GM23248 (cell line): ENCODE results near the gene CELSR3. TPM values are rescaled to one million over a fixed set of nuclear protein-coding genes. Genes with fewer than 3 reads are reported as not detected.

Source experiments
- DNase-seq: peaks from one replicate; pipeline ENCODE4 v3.0.0-alpha.2; 2015
- H2AFZ ChIP-seq: fragments of 200-600 bp; sonication (generic); 2 replicates; pipeline ENCODE4 v1.6.1; 2016; ENCODE audit warnings: antibody characterized with exemption
- H3F3A ChIP-seq: fragments of 200-600 bp; sonication (generic); 2 replicates; pipeline ENCODE4 v1.6.1; 2016; ENCODE audit warnings: mild to moderate bottlenecking, antibody characterized with exemption, mixed run types; ENCODE audit not compliant: insufficient read depth
- H3K27ac ChIP-seq: fragments of 200-600 bp; sonication (generic); 2 replicates; pipeline ENCODE4 v1.5.1; 2016; ENCODE audit warnings: mild to moderate bottlenecking
- H3K27me3 ChIP-seq: fragments of 200-600 bp; sonication (generic); replicated peaks from 2 replicates; pipeline ENCODE4 v1.6.1; 2016; ENCODE audit warnings: mild to moderate bottlenecking; ENCODE audit not compliant: insufficient read depth
- H3K36me3 ChIP-seq: fragments of 200-600 bp; sonication (generic); 2 replicates; pipeline ENCODE4 v1.6.1; 2016; ENCODE audit warnings: low read depth, mild to moderate bottlenecking
- H3K4me1 ChIP-seq: fragments of 200-600 bp; sonication (generic); 2 replicates; pipeline ENCODE4 v1.6.1; 2016; ENCODE audit warnings: mild to moderate bottlenecking; ENCODE audit not compliant: insufficient read depth
- H3K4me2 ChIP-seq: fragments of 200-600 bp; sonication (generic); one replicate; pipeline ENCODE4 v1.6.1; 2016; ENCODE audit warnings: mild to moderate bottlenecking; ENCODE audit not compliant: unreplicated experiment
- H3K4me3 ChIP-seq: fragments of 200-600 bp; sonication (generic); 2 replicates; pipeline ENCODE4 v1.5.1; 2016; ENCODE audit warnings: mild to moderate bottlenecking
- H3K79me2 ChIP-seq: fragments of 200-600 bp; sonication (generic); 2 replicates; pipeline ENCODE4 v1.6.1; 2016; ENCODE audit warnings: mild to moderate bottlenecking; ENCODE audit not compliant: insufficient read depth
- H3K9ac ChIP-seq: fragments of 200-600 bp; sonication (generic); 2 replicates; pipeline ENCODE4 v1.6.1; 2016; ENCODE audit warnings: mild to moderate bottlenecking
- H3K9me2 ChIP-seq: fragments of 200-600 bp; sonication (generic); 2 replicates; pipeline ENCODE4 v1.6.1; 2016; ENCODE audit warnings: mixed run types, mild to moderate bottlenecking, moderate library complexity; ENCODE audit not compliant: insufficient read depth
- H3K9me3 ChIP-seq: fragments of 200-600 bp; sonication (generic); one replicate; pipeline ENCODE4 v1.6.1; 2017; ENCODE audit warnings: low read depth
- H4K20me1 ChIP-seq: fragments of 200-600 bp; sonication (generic); 2 replicates; pipeline ENCODE4 v1.6.0; 2016; ENCODE audit not compliant: insufficient read depth
- EZH2 ChIP-seq: fragments of 200-600 bp; sonication (generic); IDR thresholded peaks from 2 replicates; pipeline ENCODE4 v1.6.1; 2018; ENCODE audit warnings: antibody characterized with exemption, mild to moderate bottlenecking; ENCODE audit not compliant: insufficient read depth, poor library complexity, severe bottlenecking
- EZH2phosphoT487 ChIP-seq: fragments of 200-600 bp; sonication (generic); IDR thresholded peaks from 2 replicates; pipeline ENCODE4 v1.6.1; 2018; ENCODE audit warnings: antibody characterized with exemption, moderate library complexity, mild to moderate bottlenecking, low read depth; ENCODE audit not compliant: insufficient read depth
- WGBS, 2 experiments: methylation state at CpG; one replicate each; pipeline ENCODE4 v1.1.6; 2015 to 2017; ENCODE audit warnings: low lambda C conversion rate in 2 of 2, low coverage in 1 of 2; ENCODE audit errors: missing lambda C conversion rate in 2 of 2; 5-methylcytosine and 5-hydroxymethylcytosine counted together
- in situ Hi-C: fragments of 300-500 bp; cut with MboI; formaldehyde crosslinking; loops from 2 replicates; pipeline ENCODE4 v1.15.0; 2020
- polyA plus RNA-seq: library from polyadenylated mRNA; unstranded; fragments of >200 nt; fragmentation: Nextera tagmentation; extraction: Ambion mirVana; gene quantifications from 2 replicates; pipeline ENCODE4 v1.2.1, GENCODE V29; 2016
- total RNA-seq: library from RNA; depleted of rRNA; stranded (reverse); fragments of >200 nt; shearing (Covaris generic); gene quantifications from 2 replicates; pipeline ENCODE4 v1.2.3, GENCODE V29; 2014

Gene CELSR3
- total and polyA plus RNA-seq, 2 experiments from 2014 or later: 0.40 to 1.4 TPM

- Histone ChIP-seq H3K27me3 (no peaks in the 10 kb centered on the region), H3K9me3 (no peaks in the 10 kb centered on the region), H3K4me1 (peaks cover 49% of the 10 kb centered on the region), H3F3A (peaks cover 21% of the 10 kb centered on the region), H3K36me3 (peaks cover 6% of the 10 kb centered on the region; the same call in 1 of the 2 replicates), H3K27ac (no peak overlapping the region), H3K79me2 (peaks cover 7% of the 10 kb centered on the region; the same call in 1 of the 2 replicates), H3K9ac (peak overlapping the region; percentile 72), H3K4me3 (peak overlapping the region; percentile 68), H3K9me2 (no peaks in the 10 kb centered on the region), H2AFZ (peak overlapping the region; percentile 64), H4K20me1 (no peaks in the 10 kb centered on the region), H3K4me2 (peak overlapping the region; percentile 76)
- in situ Hi-C loops: no loop called here
- peak; percentile 30 for DNase-seq
- 57 to 63% methylated on average over 28 to 39 of the region's 39 CpGs for WGBS, 2 experiments
- no peak for TF ChIP-seq EZH2
Measured at GRCh38 chr3:48594417-48595049, 68.2 kb downstream of the CELSR3 start.

DNA sequence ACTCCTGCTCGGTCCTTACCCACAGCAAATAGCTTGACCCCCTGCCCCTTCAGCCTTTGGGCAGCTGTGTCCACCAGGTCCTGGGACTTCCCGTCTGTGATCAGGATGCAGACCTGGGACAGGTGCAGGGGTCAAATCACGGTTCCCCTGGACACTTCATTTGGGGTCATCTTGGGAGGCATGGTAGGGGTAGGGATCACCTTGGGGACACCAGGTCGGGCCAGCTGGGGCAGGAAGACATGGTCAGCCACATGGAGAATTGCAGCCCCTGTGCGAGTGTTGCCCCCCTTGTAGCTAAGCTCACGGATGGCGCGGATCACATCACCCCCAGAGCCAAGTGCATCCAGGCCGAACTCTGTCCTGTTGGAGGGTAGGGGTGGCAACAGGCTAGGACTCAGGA lies 69.3 kb downstream of the CELSR3 start:
- in situ Hi-C loops: no loop called here
- Histone ChIP-seq H3K9me2 (no peaks in the 10 kb centered on the region), H3K27ac (no peak overlapping the region), H3K4me1 (peaks cover 37% of the 10 kb centered on the region), H3K36me3 (peaks cover 4% of the 10 kb centered on the region; the same call in 1 of the 2 replicates), H3K79me2 (peaks cover 7% of the 10 kb centered on the region; the same call in 1 of the 2 replicates), H2AFZ (no peak overlapping the region), H3F3A (peaks cover 13% of the 10 kb centered on the region), H3K9ac (no peak overlapping the region), H3K4me3 (no peak overlapping the region), H4K20me1 (no peaks in the 10 kb centered on the region), H3K27me3 (no peaks in the 10 kb centered on the region), H3K9me3 (no peaks in the 10 kb centered on the region), H3K4me2 (no peak overlapping the region)
- no peak for DNase-seq
- TF ChIP-seq EZH2 (no peak), EZH2phosphoT487 (no peak)
- 96 to 98% methylated on average over 9 of the region's 9 CpGs for WGBS, 2 experiments

DNA sequence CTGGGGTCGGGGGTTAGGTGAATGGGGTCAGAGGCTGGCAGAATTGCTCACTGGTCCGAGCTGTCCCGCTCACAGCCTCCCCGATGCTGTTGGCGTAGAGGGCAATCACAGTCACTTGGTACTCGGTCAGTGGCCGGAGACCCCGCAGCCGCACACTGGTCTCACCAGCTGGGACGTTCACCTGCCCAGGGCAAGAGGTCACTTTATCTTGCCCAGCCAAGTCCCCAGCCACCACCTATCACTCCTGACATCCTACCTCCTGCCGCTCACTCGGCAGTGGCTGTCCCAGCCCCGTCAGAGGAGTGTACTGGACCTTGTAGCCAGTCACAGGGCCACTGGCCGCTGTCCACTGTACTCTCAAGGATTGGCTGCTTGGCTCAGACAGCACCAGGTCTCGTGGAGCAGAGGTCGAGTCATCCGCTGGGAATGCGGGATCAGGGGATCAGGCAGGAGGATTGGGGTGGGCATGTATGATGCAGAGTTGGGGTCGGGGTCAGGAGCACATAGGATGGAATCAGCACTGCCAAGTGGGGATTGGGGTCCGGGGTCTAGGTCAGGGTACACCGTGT lies 70.1 kb downstream of the CELSR3 start:
- Histone ChIP-seq H3K4me1 (peaks cover 29% of the 10 kb centered on the region), H3K79me2 (peaks cover 7% of the 10 kb centered on the region; the same call in 1 of the 2 replicates), H3K36me3 (peaks cover 2% of the 10 kb centered on the region; the same call in 1 of the 2 replicates), H3K9ac (no peak overlapping the region), H3K4me2 (no peak overlapping the region), H3K9me2 (no peaks in the 10 kb centered on the region), H3K27ac (no peak overlapping the region), H3F3A (peaks cover 7% of the 10 kb centered on the region), H4K20me1 (no peaks in the 10 kb centered on the region), H2AFZ (no peak overlapping the region), H3K27me3 (no peaks in the 10 kb centered on the region), H3K9me3 (no peaks in the 10 kb centered on the region), H3K4me3 (no peak overlapping the region)
- DNase-seq: peak; percentile 40
- in situ Hi-C loops: no loop called here
- TF ChIP-seq EZH2phosphoT487: no peak
- TF ChIP-seq EZH2: no peak
- 93 to 94% methylated on average over 17 to 19 of the region's 21 CpGs for WGBS, 2 experiments

GRCh38 chr3:48591886-48592518 lies 70.7 kb downstream of the CELSR3 start:
- no peak for DNase-seq
- H3K9ac ChIP-seq: no peak overlapping the region
- peaks cover 24% of the 10 kb centered on the region for H3K4me1 ChIP-seq
- no peak overlapping the region for H3K4me2 ChIP-seq
- no peaks in the 10 kb centered on the region for H3K36me3 ChIP-seq
- no peaks in the 10 kb centered on the region for H3K9me2 ChIP-seq
- 95 to 97% methylated on average over 22 of the region's 22 CpGs for WGBS, 2 experiments
- TF ChIP-seq EZH2phosphoT487: no peak
- TF ChIP-seq EZH2: no peak
- H3K27ac ChIP-seq: no peak overlapping the region
- peaks cover 7% of the 10 kb centered on the region; the same call in 1 of the 2 replicates for H3K79me2 ChIP-seq
- H4K20me1 ChIP-seq: no peaks in the 10 kb centered on the region
- no peaks in the 10 kb centered on the region for H3K27me3 ChIP-seq
- H2AFZ ChIP-seq: no peak overlapping the region
- H3K4me3 ChIP-seq: no peak overlapping the region
- in situ Hi-C loops: no loop called here
- no peaks in the 10 kb centered on the region for H3K9me3 ChIP-seq
- H3F3A ChIP-seq: peaks cover under 1% of the 10 kb centered on the region; the same call in 1 of the 2 replicates
